GM20431 (cell line): Measurements from ENCODE around the gene SYNPO2.

Experiments
- in situ Hi-C: fragments of 300-500 bp; cut with MseI, MboI; formaldehyde crosslinking; loops from one replicate; pipeline ENCODE4 v1.15.0; 2020; ENCODE audit warnings: low sequenced_read_pairs; ENCODE audit not compliant: unreplicated experiment

Gene SYNPO2

DNA sequence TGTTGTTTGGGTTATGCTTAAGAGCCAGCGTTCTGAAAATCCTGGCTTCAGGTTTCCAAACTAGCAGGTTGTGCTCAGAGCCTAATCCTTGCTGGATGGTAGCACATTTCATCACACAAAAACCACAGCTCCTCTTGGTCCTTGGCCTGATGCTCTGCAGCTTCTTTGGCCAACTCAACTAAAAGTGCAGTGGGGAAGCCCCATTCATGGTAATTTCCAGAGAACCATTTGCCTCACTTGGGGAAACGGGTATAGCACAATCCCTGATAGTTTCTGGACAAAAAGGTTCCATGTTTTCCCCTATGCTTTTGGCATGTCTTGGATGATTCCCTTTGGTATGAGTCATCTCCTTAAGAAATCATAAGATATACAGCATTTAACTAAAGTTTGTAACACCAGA, 78.7 kb downstream of the SYNPO2 start:
- in situ Hi-C loops = no loop called here

DNA sequence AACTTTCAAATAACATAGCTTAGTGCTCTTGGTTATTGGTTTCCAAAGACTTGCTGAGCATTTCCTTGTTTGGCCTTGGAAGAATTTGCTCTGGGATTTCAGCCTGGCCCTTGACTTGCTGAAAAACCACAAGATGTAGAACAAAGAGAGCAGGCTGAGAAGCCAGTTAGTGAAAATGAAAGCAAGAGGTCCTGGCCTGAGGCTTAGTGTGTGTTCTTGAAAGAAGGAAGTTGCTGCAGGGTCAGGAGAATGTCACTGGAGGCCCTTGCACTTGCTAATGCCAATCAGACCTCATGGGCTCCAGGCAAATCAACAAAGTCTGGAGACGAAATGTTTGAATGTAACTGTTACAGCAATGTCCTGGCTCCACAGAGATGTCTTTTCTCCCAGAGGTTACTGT, 79.4 kb downstream of the SYNPO2 start:
- in situ Hi-C loops = no loop called here

DNA sequence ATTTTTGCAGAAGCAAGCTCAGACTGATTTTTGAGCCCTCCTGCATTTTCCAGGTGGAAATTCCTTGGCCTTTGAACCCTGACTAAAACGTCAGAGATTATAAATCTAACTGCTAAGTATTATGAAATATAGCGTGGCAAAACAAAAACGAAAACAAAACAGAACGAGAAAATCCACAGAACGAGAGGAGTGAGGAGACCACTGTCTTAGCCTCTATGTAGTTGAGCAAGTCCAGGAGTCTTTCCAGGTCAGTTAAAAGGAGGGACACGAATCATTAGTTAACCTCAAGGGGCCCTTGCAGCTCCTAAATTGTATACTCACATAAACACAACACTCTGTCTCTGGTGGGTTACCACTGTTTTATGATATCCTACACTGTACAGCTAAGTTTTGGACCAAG, 80.2 kb downstream of the SYNPO2 start:
- in situ Hi-C loops = no loop called here

DNA sequence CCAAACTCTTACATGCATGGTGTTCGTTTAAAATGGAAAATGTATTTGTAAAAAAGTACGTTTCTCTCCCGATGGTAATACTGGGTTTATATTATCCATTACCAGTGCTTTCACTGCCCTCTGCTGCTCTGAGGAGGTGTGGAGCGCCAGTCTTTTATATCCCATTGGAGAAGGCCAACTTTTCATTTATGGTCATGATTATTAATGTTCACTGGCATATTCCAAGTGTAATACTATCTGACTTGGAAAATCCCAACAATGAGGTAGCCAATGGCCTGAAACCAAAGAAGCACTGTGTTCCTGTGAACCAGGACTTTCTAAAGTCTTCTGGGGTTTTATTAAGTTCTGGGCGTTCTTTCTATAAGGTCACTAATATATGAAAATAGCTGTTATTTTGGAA, 80.7 kb downstream of the SYNPO2 start:
- in situ Hi-C loops = no loop called here

DNA sequence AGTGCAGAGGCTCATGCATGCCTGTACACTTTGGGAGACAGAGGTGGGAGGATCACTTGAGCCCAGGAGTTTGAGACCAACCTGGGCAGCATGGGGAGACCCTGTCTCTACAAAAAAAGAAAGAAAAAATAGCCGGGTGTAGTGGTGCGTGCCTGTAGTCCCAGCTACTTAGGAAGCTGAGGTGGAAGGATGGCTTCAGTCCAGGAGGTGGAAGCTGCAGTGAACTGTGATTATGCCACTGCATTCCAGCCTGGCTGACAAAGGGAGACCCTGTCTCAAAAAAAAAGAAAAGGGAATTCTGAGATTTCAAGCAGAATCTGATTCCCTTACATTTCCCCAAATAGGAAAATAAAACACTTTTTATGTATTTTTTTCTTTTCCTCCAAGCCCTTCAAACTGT, 83.5 kb downstream of the SYNPO2 start:
- in situ Hi-C loops = loop anchor here (10.0 kb wide), 1 partner anchor 313 kb away; no protein-coding TSS in a partner anchor

DNA sequence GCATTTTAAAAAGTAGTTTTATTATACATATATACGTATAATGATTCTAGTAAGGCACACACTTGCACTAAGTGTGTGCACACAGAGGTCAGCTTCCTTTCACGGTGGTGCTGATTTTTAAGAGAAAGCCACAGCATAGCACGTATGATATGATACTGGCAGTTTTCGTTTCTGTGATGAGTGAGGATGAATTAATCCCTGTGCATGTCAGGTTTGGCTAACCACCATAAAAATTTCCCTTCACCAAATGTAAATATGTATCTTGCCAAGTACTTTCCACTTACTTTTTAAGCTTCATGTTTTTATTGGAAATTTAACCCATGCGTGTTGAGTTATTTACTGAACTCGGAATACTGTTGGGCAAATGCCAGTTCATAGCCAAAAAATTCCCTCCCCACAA, 84.6 kb downstream of the SYNPO2 start:
- in situ Hi-C loops = loop anchor here (10.0 kb wide), 1 partner anchor 312 kb away; no protein-coding TSS in a partner anchor

DNA sequence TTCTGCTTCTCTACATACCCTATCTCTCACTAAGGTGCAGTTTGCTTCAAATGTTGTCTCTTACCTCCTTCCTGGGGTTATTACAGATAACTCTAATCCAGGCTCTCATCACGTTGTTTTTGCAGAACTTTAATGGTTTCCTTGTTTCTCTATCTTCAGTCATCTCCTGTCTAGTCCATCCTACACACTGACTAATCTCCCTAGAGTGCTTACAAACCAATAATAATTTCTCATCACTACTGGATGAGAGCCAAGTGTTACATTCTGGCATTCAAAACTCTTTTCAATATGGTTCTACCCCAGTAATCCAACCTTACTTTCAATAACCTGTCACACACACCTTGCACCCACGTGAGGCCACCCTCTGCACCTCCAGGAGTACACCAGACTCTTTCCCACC, 86.1 kb downstream of the SYNPO2 start:
- in situ Hi-C loops = loop anchor here (10.0 kb wide), 1 partner anchor 310 kb away; no protein-coding TSS in a partner anchor

DNA sequence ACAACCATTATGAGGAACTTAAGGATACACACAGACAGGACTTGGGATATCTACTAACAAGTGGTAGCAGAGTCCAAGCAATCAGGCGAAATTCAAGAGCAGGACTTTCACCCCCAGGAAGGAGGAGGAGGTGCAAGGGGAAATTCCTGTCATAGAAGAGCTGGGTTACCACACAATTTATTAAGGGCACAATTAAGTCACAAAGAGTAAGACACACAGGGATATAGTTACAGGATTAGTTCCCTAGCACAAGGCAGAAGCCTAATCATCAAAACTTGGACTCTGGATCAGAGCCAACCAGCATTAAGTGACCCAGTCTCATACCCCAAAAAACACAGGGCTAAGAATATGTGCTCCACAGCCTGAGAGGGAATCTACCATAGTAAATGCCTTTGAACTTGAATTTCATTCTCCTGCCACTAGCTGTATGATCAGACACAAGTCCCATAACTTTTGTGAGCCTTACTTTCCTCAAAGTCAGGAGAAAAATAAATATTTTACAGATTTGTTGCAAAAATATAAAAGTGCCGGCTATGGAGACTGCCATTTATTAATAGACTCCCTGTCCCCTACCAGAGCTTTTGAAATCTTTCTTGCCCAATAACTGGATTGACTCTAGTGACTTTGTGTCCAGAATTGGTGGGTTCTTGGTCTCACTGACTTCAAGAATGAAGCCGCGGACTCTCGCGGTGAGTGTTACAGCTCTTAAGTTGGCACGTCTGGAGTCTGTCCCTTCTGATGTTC, 87.0 kb downstream of the SYNPO2 start:
- in situ Hi-C loops = loop anchor here (10.0 kb wide), 1 partner anchor 309 kb away; no protein-coding TSS in a partner anchor

DNA sequence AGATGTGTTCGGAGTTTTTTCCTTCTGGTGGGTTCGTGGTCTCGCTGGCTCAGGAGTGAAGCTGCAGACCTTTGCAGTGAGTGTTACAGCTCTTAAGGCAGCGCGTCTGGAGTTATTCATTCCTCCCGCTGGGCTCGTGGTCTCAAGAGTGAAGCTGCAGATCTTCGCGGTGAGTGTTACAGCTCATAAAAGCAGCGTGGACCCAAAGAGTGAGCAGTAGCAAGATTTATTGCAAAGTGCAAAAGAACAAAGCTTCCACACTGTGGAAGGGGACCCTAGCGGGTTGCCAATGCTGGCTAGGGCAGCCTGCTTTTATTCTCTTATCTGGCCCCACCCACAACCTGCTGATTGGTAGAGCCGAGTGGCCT, 87.5 kb downstream of the SYNPO2 start:
- in situ Hi-C loops = loop anchor here (10.0 kb wide), 1 partner anchor 309 kb away; no protein-coding TSS in a partner anchor

DNA sequence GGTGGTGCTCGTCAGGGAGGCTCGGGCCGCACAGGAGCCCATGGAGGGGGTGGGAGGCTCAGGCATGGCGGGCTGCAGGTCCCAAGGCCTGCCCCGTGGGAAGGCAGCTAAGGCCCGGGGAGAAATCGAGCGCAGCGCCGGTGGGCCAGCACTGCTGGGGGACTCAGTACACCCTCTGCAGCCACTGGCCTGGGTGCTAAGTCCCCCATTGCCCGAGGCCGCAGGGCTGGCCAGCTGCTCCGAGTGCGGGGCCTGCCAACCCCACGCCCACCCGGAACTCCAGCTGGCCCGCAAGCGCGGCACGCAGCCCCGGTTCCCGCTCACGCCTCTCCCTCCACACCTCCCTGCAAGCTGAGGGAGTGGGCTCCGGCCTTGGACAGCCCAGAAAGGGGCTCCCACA, 88.4 kb downstream of the SYNPO2 start:
- in situ Hi-C loops = loop anchor here (10.0 kb wide), 1 partner anchor 308 kb away; no protein-coding TSS in a partner anchor

DNA sequence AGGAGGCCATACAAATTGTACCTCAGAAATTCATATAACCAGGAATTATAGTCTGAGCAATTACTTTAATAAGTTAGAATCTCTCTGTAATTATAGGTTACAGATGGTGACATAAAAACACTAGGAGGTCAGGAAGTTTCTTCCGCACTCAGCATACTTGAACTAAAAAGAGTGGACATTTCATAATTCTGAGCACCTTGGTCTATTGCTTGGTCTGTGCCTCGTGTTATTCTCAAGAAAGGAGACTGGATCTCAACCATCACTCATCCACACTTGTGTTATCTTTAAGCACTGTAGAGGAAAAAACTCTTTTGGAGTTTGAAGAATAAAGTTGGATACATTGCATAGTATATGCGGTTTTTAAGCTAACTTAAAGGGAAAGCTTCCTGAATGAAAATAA, 91.1 kb downstream of the SYNPO2 start:
- in situ Hi-C loops = loop anchor here (10.0 kb wide), 1 partner anchor 305 kb away; no protein-coding TSS in a partner anchor

DNA sequence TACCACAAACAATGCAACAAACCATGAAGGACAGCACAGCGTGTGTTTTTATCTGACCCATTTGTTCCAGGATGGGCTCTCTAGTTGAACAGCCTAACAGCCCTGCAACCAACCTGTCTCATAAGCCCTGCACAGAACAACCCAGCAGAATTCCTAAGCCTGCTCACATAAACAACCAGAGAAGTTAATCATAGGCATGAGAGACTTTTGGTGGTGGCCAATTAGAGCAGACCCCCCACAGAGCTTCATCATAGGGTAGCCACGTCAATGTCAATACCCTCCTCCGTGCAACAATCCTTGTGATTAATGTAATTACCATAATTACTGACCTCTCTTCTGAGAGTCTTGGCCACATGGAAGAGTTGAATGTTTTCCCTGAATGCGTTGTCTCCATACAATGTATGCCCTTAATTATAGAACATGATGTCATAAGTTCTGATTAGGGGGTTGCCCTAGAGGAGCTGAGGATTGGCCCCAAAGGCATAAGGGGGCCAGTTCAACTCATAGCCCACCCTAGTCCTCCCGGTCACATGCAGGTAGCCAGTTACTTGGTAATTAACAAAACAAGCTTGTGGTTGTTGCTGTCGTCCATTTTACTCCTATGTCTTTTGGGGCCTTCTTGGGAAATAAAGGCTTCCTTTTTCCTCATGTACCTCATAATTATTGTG, 92.7 kb downstream of the SYNPO2 start:
- in situ Hi-C loops = no loop called here

DNA sequence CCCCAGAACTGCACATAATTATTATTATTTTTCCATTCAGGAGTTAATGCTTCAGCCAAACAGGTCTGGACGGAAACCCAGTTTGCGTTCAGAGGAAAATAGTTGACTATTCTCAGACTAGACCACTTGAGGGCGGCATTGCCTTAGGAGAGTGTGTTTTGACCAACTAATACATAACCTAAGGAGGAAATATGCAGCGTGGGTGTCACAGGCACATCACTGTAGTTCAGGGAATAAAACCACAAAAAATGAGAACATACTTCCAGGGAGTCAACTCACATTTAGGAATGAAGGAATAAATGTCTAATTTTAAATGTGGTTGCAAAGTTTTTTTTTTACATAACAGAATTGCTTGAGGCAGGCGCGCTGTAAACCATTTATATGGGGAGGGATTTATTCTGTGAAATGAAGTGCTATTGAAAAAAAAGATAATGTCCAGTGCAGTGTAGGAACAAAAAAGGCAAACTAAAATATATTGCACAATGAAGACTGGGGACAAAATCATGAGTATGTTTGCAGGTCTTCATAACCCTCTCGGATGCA, 93.3 kb downstream of the SYNPO2 start:
- in situ Hi-C loops = no loop called here

DNA sequence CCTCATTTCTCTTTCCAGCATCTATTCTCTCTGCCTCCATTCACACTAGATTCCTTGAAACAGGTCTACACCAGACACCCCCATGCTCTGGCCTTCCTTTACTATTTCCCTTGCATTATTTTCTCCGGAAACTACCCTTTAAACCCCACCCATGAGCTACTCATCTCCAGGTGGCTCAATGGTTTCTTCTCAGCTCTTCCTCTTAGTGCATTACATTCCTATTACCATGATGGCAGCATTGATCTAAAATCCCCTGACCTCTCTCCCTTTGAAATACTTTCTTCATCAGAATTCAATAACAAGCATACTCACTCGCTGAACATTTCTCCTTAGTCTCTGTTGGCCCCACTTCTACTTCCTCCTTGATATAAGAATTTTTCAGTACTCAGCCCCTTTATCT, 94.6 kb downstream of the SYNPO2 start:
- in situ Hi-C loops = no loop called here

DNA sequence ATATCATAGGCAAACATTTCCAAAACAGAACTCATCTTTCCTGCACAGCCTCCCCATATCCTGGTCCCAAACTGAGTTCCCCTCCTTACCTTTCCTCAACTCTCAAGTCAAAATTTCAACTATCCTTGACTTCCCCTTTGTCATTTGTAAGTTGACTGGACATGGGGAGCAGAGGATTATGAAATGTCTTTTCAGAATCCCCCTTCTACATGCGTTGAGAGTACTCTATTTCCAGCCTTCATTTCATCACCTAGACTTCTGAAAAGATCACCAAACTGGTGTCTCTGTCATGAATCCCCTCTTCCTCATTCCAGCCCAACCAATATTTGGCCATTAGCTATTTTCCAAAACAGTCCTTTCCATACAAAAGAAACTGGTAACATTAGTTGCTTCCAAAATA, 95.2 kb downstream of the SYNPO2 start:
- in situ Hi-C loops = no loop called here

DNA sequence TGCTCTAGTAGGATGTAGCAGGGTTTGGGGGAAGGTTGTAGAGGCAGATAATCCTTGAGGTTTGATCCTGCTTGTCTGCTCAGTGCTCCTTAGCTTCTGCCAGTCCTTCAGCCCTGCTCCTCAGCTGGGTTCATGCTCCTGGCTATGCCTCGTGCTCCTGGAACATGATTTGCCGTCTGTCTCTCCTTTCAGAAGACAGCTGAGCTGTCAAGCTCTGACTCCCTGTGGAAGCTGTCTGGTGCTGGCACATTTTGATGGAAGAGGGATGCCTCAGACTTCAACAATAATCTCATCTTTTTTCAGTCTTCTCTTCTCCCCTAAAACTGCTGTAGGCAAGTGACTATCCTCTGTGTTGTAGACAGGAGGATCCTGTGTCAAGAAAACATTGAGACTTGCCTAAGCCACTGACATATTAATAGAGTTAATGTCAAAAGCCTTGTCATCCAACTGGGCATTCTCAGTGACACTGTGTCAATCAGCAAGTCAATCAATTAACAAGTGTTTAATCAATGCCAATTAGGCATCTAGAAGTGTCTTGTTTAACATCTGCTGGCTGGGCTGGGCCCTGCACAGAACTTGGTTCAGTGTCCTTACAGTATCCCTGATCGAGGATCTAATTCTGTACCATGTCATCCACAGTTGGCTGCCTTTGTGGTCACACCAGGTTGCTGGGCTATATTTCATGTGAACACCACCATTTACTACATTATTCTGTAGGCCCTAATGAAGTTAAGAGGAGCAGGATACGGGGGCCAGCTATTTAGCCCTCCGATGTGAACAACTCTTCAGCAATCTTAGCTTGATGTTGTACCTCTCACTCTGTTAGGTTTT, 96.7 kb downstream of the SYNPO2 start:
- in situ Hi-C loops = no loop called here

DNA sequence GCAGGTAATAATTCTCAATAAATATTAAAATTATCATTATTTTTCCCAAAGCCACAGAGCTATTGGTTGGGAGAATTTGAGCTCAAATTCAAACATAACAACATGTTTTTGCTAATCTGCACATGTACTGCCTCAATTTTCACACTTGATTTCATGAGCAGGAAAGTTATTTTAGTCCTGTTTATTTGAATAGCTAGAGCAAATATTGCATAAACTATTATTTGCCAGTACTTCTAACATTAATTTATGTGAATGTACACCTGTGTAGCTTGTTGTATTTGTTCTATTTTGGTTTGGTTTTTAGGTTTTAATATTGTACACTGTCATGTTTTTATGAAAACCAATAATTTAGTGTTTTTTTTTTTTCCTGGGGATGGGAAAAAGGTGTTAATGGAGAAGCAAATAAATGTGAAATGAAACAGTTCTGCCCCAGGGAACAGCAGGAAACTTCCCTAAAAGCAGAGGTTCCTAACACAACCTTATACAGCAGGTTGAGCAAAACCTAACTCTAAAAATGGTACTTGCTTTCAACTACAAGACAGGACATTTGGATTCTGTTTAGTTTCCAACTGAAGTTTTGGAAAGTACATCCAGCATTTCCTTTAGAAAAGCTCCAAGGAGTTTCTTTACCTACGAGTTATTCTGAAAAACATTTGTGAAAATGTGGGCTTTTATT, 99.4 kb downstream of the SYNPO2 start:
- in situ Hi-C loops = no loop called here

DNA sequence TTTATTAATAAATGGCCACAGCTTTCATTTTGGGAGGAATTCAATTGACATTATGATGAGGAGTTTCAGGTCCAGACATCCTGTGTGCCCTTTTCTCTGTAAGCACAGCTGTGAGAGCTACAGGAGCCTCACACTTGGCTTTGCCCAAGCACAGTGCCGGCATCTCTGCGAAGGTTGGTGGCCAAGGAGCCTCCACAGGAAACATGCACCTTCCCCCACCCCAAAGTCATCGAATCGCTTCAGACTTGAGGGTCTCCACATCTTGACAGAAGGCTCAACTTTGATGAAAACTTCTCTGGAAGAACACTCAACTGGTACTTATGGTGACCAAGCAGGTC, 100.0 kb downstream of the SYNPO2 start:
- in situ Hi-C loops = no loop called here

DNA sequence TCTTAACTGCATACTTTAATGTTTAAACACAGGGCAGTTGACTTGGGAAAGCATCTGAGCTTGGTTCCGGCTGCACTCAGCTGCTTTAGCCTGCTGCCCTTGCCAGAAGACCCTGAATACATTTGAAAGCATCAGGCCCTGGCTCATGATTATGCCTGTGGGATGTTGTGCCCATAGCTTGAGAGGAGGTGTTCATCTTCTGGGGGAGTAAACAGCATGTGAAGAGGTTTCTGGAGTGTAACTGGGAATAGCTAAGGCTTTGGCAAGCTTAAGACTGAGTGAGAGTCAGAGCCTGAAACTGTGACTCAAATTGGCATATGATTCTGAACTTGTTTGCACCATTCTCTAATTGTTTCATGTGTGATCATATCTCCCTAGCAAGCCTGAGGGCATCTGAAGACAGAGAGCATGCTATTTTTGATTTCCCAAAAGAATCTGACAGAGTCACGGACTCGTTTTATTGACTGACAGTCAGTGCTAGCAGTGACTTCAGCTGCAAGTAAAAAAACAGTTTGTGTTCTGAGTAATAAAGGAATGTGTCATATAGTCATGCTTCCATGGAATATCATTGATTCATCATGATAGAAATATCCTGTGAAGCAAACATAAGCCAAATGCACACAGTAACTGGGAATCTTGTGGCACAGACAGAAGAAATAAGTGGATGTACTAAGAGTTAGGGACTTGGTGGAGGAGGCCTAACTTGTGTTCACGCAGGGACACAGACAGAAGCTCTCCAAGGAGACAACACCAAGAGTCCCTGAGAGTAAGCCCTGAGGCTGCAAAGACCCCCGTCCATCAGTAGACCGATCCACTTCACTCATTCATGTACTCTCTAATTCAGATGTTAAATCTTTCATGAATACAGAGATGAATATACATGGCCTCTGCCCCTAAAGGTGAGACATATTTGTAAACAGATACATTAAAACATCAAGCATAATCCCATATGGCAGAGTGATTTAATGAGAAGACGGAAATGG, 100.7 kb downstream of the SYNPO2 start:
- in situ Hi-C loops = no loop called here
